ENCODE data around the gene LRRC3B.
A peak's percentile ranks its signal among the peaks of the same experiment; 100 is the strongest.

Gene LRRC3B

DNA sequence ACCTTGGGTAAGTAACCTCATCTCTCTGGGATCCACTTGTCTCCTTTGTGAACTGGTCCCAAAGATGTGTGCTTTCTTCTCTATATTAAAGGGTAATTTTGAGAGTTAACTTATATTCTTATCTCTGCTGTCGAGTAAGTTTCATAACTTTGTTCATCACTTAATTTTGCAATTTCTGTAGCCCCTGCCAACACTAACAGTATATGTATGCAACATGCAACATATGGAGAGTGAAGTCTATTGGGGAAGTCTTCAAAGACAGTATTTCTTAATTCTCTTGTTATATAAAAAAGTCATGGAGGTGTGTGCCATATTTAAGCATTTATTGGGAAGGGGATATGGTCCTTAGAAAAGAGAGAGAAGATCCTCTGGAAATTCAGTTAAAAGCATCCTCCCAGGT lies 85.9 kb downstream of the LRRC3B start:
- DNase-seq (ENCODE audit: low read depth), result no peak

DNA sequence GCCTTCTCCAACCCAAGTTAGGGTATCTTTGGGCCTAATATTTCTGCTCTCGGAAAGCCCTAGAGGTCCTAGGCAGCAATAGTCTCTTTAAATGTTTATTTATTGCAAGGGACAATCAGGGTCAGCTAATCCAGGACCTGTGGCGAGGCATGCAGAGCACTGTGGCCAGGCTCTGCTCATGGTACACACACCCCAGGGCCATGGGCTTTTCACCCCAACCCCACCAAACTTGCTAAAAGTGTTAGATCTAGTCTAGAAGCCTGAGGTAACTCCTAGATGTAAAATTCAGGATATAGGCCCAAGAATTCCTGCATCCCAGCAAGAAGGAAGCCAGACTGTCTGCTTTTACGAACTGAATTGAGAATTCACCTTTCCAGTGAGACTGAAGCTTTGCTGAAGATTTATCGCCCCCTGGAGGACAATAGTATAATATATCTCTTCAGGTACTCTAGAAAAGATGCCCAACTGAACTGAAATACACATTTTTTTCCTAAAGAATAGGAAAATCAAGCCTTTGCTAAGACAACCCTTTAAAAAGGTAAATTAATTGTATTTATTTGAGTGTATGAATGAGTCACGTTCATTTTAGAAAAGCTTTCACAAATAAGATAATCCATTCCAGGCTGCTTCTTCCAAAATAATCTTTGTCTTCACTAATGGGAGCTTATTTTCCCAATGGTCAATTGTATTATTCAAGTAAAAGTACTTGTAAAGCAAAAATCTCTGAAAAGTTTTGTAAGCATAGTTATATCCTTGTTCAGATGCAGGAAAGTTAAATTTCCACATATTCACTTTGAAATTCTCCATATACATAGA lies 89.8 kb downstream of the LRRC3B start:
- DNase-seq (ENCODE audit: low read depth), result peak; percentile 10

DNA sequence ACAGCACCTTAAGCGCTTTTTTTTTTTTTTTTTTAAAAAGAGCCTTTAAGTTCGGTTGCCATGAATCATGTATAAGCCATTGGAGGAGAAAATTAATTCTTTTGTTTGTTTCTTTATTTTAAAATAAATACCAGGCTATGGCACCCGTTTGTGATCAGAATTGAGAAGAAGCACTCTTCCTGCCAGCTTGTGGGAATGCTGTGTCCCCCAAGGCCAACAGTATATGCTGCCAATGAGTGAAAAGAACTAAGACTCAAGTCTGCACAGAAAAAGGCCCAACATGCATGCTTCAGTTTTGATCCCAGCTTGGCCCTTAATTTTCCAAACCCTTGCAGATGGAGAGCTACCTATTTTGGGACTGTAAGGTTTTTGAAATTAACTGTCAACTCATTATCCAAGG lies 90.5 kb downstream of the LRRC3B start:
- DNase-seq (ENCODE audit: low read depth), result no peak

DNA sequence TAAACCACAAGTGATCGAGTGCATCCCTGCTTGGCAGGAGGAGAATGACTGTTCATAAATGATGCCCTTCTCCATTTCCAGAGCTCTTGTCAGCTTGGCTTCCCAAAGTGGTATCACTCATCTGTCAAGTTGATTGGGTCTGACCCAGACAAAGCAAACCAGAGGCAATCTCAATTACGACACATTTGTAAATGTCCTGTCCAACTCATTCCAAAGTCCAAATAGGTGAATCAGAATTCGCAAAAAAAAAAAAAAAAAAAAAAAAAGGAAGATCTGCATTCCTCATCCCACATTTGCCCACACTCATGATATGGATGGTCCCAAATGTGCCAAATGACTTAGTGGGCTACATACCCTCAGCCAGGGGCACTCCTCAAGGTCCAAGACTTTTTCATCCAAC lies 91.9 kb downstream of the LRRC3B start:
- DNase-seq (ENCODE audit: low read depth), result no peak

DNA sequence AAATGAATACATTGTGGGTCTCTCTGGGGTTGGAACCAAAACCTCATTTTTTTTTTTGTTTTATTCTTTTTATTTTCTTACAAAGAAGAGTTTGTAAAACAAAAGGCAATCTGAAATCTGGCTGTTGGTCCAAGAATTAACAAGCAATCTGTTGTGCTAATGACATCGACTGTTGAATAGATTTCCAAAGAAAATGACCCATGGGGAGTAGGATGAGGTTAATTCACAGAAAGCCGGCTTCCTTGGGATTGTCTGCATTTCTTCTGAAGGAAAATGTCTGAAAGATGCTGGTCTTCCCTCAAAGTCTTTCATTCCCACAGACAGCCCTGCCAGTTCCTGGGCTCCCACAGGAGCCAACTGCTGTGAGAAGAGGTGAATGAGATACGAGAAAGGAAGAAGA lies 92.9 kb downstream of the LRRC3B start:
- no peak for DNase-seq (ENCODE audit: low read depth)

DNA sequence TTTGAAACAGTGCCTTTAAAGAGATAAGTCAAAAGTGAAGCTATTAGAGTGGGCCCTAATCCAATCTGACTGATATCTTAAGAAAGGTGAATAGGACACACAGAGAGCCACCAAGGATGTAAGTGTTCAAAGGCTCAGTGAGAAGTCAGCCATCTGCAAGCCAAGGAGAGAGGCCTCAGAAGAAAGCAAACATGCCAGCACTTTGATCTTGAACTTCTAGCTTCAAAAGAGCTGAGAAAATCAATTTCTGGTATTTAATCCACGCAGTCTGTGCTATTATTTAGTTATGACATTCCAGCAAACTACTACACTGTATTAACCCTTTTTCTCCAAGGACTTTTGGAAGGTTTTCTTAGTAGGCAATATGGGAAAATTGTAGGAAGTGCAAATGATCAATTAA lies 95.7 kb downstream of the LRRC3B start:
- no peak for DNase-seq (ENCODE audit: low read depth)

DNA sequence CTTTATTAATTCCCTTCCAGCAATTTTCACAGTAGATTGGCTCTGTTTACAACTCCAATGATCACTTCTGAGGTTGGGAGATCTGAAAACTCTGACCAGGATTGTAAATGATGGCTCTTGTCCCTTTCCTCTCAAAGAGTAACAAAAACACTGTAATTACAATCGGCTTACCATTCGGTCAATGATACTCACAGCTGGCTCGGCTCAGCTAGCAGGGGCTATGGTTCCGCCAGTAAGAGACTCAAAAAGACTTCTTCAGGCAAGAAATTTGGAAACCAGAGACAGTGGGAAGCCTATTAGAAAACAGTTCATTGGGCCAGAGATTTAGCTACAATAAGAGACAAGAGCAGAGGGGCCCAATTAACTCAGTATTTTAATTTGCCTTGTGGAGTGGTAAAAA lies 96.6 kb downstream of the LRRC3B start:
- no peak for DNase-seq (ENCODE audit: low read depth)

DNA sequence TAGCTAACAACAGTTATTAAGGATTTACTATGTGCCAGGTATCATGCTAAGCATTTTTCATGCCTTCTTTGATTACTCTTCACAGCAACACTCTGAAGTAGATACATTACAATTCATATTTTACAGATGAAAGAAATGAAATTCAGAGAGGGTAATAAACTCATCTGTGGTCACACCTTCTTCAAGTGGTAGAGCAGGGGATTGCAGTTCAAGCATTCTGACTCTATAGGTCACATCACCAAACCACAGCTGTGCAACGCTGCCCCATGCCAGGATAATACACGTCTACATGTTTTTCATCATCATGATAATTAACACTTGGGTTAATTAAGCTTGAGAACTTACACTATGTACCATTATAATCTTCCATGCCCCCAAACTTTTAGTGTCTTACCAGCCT lies 98.5 kb downstream of the LRRC3B start:
- DNase-seq (ENCODE audit: low read depth), result no peak

DNA sequence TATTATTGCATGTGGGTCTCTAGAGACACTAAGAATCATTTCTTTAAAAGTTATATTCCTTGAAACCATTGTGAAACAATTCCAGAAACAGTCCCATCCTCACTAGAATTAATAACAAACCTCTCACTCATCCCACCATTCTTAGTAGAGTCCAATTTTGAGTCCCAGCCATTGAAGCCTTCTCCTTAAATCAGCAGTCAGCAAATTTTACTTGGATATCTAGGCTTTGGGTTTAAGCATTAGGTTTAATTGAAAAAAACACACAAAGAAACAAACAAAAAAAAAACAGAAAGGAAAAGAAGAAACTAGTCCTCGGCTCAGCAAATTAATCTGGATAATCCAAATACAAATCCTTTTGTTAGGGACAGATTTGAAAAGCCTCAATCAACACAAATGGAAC lies 109.3 kb downstream of the LRRC3B start:
- DNase-seq (ENCODE audit: low read depth), result no peak

DNA sequence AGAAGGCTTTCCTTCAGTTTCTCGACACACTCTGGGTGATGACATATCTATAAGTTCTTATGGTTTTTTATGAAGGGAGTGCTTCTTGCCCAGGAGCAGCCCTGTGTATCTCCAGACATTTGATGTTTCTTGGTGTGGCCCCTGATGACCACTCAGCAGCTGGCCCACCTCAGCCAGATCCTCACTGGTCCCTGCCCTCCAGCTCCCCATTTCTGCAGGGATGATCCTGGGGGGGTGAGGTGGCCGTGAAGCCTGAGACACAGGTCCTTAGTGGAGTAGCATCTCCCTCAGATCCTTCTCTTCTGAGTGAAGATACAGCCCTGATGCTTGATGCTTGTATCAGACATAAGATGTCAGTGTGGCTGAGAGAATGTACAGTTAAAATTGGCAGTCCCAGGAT lies 127.7 kb downstream of the LRRC3B start:
- no peak for DNase-seq (ENCODE audit: low read depth)

DNA sequence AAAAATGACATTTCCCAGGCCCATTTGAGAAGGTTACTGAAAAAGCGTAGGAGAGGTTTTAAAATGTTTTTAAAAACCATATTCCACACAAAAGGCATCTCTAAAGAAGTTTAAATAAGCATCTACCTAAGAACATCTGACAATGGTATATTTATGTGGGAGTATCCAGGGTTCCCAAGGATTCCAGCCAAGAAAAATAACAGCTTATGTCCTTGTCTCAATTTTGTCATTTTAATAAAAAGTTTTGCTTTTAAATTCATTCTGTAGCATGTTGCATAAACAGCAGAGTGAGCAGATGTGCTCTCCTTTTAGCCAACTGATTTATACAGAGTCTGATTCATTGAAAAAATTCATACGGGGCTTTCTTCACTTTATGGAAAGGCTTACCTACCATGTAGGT lies 129.9 kb downstream of the LRRC3B start:
- DNase-seq (ENCODE audit: low read depth), result no peak

DNA sequence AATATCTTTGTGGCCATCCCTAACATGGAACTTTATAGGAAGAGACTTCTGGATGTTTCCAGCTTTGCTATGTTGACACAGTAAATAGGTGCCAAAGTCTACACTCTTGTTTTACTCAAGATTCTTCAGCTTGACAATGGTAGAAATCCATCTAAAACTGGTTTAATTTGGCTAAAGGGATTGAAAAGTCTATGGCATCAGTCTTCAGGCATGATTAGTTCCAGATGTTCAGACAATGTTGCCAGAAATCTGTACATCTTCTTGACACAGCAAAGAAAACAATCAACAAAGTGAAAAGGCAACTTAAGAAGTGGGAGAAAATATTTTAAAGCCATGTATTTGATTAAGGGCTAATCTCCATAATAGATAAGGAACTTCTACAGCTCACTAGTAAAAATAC lies 130.5 kb downstream of the LRRC3B start:
- no peak for DNase-seq (ENCODE audit: low read depth)

DNA sequence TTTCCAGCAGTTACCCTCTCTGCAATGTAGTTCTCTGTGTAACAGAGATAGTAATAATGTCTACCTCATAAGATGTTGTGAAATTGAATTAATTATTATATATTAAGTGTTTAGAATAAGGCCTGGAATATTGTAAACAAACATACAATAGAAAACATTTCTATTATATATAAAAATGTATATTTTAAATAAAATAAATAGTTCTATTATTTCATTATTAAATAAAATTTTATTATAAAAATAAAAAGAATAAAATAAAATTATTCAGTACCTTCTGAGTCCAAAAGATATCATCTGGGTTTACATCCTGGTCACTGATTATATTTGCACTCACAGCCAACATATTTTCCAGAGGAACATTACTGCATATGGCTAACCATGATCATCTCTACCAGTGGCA lies 135.4 kb downstream of the LRRC3B start:
- DNase-seq (ENCODE audit: low read depth), result no peak

All from stromal cell of bone marrow (primary cell).